ENCODE results near the gene EXOC3L4. TPM values are rescaled to one million over a fixed set of nuclear protein-coding genes. Genes with fewer than 3 reads are reported as not detected.

Gene EXOC3L4
- total and polyA plus RNA-seq, 8 donors = 1.3 to 82.8 (median 16.2) TPM

DNA sequence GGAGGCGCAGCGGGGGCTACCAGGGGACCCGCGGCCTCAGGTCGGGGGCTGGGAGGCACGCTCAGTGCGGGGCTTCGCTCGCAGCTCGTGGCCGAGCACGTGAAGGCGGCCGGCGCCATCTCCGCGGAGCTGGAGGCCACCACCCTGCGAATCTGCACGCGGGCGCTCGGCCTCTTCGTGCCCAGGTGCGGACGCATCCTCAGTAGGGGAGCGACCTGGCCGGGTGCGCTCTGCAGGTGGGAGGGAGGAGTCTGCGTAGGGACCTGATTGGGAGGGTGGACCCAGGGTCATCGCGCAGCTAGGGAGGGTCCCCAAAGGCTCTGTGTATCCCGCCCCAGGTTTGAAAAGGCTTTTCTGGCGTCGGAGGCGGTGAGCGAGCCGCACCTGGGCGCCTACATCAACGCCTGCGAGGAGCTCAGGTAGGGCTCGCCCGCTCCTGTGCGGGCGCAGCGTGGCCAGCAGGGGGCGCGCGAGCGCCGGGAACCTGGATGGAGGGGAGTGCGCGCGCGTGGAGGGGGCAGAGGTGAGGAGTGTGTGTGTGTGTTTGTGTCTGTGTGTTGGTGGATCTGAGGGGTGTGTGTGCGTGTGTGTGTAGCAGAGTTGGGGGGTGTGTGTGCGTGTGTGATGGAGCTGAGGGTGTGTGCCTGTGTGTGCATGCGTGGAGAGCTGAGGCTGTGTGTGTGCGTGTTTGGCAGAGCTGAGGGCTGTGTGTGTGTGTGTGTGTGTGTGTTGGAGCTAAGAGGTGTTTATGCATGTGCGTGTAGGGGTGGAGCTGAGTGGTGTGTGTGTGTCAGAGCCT, 10.3 kb downstream of the EXOC3L4 start:
- intact Hi-C loops (cut with DNase I; ENCODE audit: low total_unique reads) = loop anchor here (10.0 kb wide), 1 partner anchor 190 kb away; no protein-coding TSS in a partner anchor
- Histone ChIP-seq H3K36me3 (no peaks in the 10 kb centered on the region), H3K4me3 (peak overlapping the region in 2 of 4 donors; percentile 7 to 49), H3K27me3 (peaks cover 0 to 49% (median 28%) of the 10 kb centered on the region in 3 donors), H3K27ac (peak overlapping the region in 2 of 5 donors; percentile 31 to 33), H3K9me3 (no peaks in the 10 kb centered on the region), H3K4me1 (peaks cover 55 to 69% (median 60%) of the 10 kb centered on the region in 4 donors)
- TF ChIP-seq, protein P1, sequence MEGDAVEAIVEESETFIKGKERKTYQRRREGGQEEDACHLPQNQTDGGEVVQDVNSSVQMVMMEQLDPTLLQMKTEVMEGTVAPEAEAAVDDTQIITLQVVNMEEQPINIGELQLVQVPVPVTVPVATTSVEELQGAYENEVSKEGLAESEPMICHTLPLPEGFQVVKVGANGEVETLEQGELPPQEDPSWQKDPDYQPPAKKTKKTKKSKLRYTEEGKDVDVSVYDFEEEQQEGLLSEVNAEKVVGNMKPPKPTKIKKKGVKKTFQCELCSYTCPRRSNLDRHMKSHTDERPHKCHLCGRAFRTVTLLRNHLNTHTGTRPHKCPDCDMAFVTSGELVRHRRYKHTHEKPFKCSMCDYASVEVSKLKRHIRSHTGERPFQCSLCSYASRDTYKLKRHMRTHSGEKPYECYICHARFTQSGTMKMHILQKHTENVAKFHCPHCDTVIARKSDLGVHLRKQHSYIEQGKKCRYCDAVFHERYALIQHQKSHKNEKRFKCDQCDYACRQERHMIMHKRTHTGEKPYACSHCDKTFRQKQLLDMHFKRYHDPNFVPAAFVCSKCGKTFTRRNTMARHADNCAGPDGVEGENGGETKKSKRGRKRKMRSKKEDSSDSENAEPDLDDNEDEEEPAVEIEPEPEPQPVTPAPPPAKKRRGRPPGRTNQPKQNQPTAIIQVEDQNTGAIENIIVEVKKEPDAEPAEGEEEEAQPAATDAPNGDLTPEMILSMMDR (IDR thresholded peaks at IDR 0.05) = peak in 6 of 7 experiments; percentile 97 to 99 (median 98)
- TF ChIP-seq POLR2AphosphoS5 (IDR thresholded peaks at IDR 0.05) (peak in 1 of 3 donors; percentile 14), POLR2A (IDR thresholded peaks at IDR 0.05) (no peak), EP300 (IDR thresholded peaks at IDR 0.05) (no peak)
- peak; percentile 85 to 89 for DNase-seq
- 4 to 5% (median 4%) methylated on average over 29 to 59 of the region's 59 CpGs for WGBS, 5 donors

DNA sequence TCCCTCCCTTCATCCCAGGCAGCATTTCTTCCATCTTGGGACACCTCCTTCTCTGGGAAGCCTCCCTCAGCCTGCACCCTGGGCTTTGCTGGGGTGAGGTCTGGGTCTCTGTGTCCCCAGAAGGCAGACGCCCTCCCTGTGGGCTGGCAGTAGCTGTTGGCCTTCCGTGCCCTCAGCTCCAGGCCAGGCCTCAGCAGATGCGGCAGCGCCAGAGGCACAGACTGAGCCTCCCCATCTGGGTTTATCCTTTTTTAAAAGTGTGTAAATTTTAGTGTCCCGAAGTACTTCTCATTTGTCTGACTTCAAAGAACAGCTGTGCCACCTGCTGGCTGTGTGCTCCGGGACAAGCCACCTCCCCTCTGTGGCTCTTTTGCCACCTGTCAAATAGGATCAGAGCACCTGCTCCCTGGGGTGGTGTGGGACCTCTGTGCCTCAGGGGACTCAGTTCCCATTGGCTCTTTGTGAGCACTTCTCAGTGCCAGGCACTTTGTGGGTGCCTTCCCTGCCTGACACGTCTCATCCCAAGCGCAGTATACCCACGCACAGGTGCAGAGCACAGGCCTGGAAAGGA, 11.1 kb downstream of the EXOC3L4 start:
- WGBS, 5 donors = 60 to 81% (median 69%) methylated on average over 8 to 9 of the region's 9 CpGs
- H3K27me3 ChIP-seq = peaks cover 0 to 47% (median 28%) of the 10 kb centered on the region in 3 donors
- H3K9me3 ChIP-seq = no peaks in the 10 kb centered on the region
- intact Hi-C loops (cut with DNase I; ENCODE audit: low total_unique reads) = loop anchor here (10.0 kb wide), 1 partner anchor 189 kb away; no protein-coding TSS in a partner anchor
- TF ChIP-seq POLR2A (IDR thresholded peaks at IDR 0.05) (no peak), EP300 (IDR thresholded peaks at IDR 0.05) (no peak), POLR2AphosphoS5 (IDR thresholded peaks at IDR 0.05) (no peak)
- TF ChIP-seq, protein P1 (IDR thresholded peaks at IDR 0.05) = no peak
- no peak for DNase-seq
- no peak overlapping the region for H3K4me3 ChIP-seq
- H3K27ac ChIP-seq = no peak overlapping the region
- peaks cover 58 to 69% (median 61%) of the 10 kb centered on the region in 4 donors for H3K4me1 ChIP-seq
- H3K36me3 ChIP-seq = no peaks in the 10 kb centered on the region

DNA sequence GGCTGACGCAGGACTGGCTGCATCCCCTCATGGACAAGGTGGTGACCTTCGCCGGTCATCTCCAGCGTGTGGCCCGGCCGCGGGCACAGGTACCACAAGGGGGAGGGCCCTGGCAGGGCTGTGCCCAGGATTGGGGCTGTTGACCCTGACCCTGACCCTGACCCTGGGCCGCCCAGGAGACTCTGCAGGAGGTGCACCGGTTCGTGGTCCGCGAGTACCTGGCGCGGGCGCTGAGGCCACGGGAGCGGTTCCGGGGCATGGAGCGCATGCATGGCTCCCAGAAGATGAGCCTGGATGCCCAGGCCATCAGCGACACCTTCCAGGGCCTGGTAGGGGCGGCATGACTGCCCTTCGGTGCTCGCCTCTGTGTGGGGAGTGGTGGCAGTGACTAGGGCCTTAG, 12.9 kb downstream of the EXOC3L4 start:
- intact Hi-C loops (cut with DNase I; ENCODE audit: low total_unique reads) = loop anchor here (10.0 kb wide), 1 partner anchor 187 kb away; no protein-coding TSS in a partner anchor
- Histone ChIP-seq H3K9me3 (no peaks in the 10 kb centered on the region), H3K27me3 (peaks cover 0 to 33% (median 22%) of the 10 kb centered on the region in 3 donors), H3K36me3 (no peaks in the 10 kb centered on the region), H3K4me3 (no peak overlapping the region), H3K27ac (no peak overlapping the region), H3K4me1 (peaks cover 61 to 70% (median 64%) of the 10 kb centered on the region in 4 donors)
- no peak for TF ChIP-seq EP300 (IDR thresholded peaks at IDR 0.05)
- TF ChIP-seq POLR2A (IDR thresholded peaks at IDR 0.05) = no peak
- TF ChIP-seq, protein P1 (IDR thresholded peaks at IDR 0.05) = no peak
- no peak for TF ChIP-seq POLR2AphosphoS5 (IDR thresholded peaks at IDR 0.05)
- WGBS, 5 donors = 88 to 96% (median 93%) methylated on average over 5 to 23 of the region's 23 CpGs
- no peak for DNase-seq

GRCh38 chr14:103107941-103108748, 13.6 kb downstream of the EXOC3L4 start:
- Histone ChIP-seq H3K36me3 (no peaks in the 10 kb centered on the region), H3K9me3 (no peaks in the 10 kb centered on the region), H3K27me3 (peaks cover 0 to 26% (median 16%) of the 10 kb centered on the region in 3 donors), H3K4me3 (no peak overlapping the region), H3K27ac (peak overlapping the region in 4 of 5 donors; percentile 28 to 47 (median 38)), H3K4me1 (peaks cover 60 to 70% (median 61%) of the 10 kb centered on the region in 4 donors)
- WGBS, 5 donors = 85 to 94% (median 92%) methylated on average over 14 to 28 of the region's 28 CpGs
- intact Hi-C loops (cut with DNase I; ENCODE audit: low total_unique reads) = loop anchor here (10.0 kb wide), 1 partner anchor 187 kb away; no protein-coding TSS in a partner anchor
- TF ChIP-seq, protein P1 (IDR thresholded peaks at IDR 0.05) = no peak
- DNase-seq = no peak
